H1 (cell line): Measurements from ENCODE around the gene HIBCH. TPM values are rescaled to one million over a fixed set of nuclear protein-coding genes. Genes with fewer than 3 reads are reported as not detected.
A peak's percentile ranks its signal among the peaks of the same experiment; 100 is the strongest.

Experiments
- CTCF ChIA-PET: fragments of 300-600 bp; sonication (Branson Sonifier 250); formaldehyde crosslinking; loops from one replicate; lab custom pipeline; 2021; ENCODE audit not compliant: partially characterized antibody; lab: Charles Lee
- POLR2A ChIA-PET: fragments of 300-600 bp; sonication (Branson Sonifier 250); formaldehyde crosslinking; loops from one replicate; lab custom pipeline; 2021; ENCODE audit warnings: inconsistent platforms; ENCODE audit not compliant: partially characterized antibody; lab: Charles Lee
- DNase-seq, 2 experiments: peaks; one replicate each; pipeline versions ENCODE4 v3.0.0 to v3.0.0-alpha.2; 2010 to 2022; ENCODE audit warnings: low spot score in 2 of 2, low read depth in 1 of 2, mixed read lengths in 1 of 2
- FAIRE-seq: peaks from 2 replicates; lab custom pipeline; 2011; peaks lifted over from hg19 to GRCh38; lab: Jason Lieb, UNC
- H2AFZ ChIP-seq: 2 replicates; pipeline ENCODE4 v1.8.1; 2012; ENCODE audit warnings: low read length, inconsistent platforms
- H2AK5ac ChIP-seq: 2 replicates; pipeline ENCODE4 v1.6.1; 2013; ENCODE audit warnings: low read depth, low read length
- H2BK120ac ChIP-seq: replicated peaks from 2 replicates; pipeline ENCODE3; 2013; ENCODE audit warnings: low read depth, low read length, inconsistent platforms
- H2BK12ac ChIP-seq: 2 replicates; pipeline ENCODE4 v1.6.1; 2013; ENCODE audit warnings: low read depth, low read length
- H2BK15ac ChIP-seq: 2 replicates; pipeline ENCODE4 v1.6.1; 2013; ENCODE audit warnings: low read length
- H2BK20ac ChIP-seq: 2 replicates; pipeline ENCODE4 v1.6.1; 2013; ENCODE audit warnings: low read length
- H2BK5ac ChIP-seq: 2 replicates; pipeline ENCODE4 v1.6.1; 2013; ENCODE audit warnings: low read depth, low read length
- H3K14ac ChIP-seq: 2 replicates; pipeline ENCODE4 v1.6.1; 2013; ENCODE audit warnings: inconsistent platforms; ENCODE audit not compliant: insufficient read length
- H3K18ac ChIP-seq: 2 replicates; pipeline ENCODE4 v1.6.1; 2013; ENCODE audit warnings: low read length; ENCODE audit errors: extremely low read depth
- H3K23ac ChIP-seq: 2 replicates; pipeline ENCODE4 v1.6.1; 2013; ENCODE audit warnings: inconsistent platforms; ENCODE audit not compliant: insufficient read length
- H3K23me2 ChIP-seq: 2 replicates; pipeline ENCODE4 v1.6.1; 2013; ENCODE audit warnings: low read depth, low read length
- H3K27ac ChIP-seq: 2 replicates; pipeline ENCODE4 v1.6.1; 2011; ENCODE audit warnings: low read depth, low read length, inconsistent platforms
- H3K27me3 ChIP-seq, 4 experiments: replicated peaks in 1 of 4; 1 replicate in 1 of 4; 2 replicates in 3 of 4; pipeline versions ENCODE4 v1.6.1 to v1.8.1; 2011 to 2013; ENCODE audit warnings: low read length in 3 of 4, mild to moderate bottlenecking in 3 of 4, inconsistent platforms in 2 of 4, mixed read lengths in 2 of 4, moderate library complexity in 1 of 4; ENCODE audit not compliant: control insufficient read depth in 3 of 4, insufficient read depth in 3 of 4; ENCODE audit errors: extremely low read depth in 1 of 4
- H3K36me3 ChIP-seq, 4 experiments: 2 replicates each; pipeline versions ENCODE4 v1.6.1 to v1.8.1; 2011 to 2013; ENCODE audit warnings: mild to moderate bottlenecking in 4 of 4, low read length in 3 of 4, moderate library complexity in 2 of 4, control low read depth in 1 of 4, inconsistent platforms in 1 of 4; ENCODE audit not compliant: insufficient read depth in 4 of 4, control insufficient read depth in 2 of 4
- H3K4ac ChIP-seq: replicated peaks from 2 replicates; pipeline ENCODE3; 2013; ENCODE audit warnings: low read length, low read depth, mixed read lengths, inconsistent platforms; ENCODE audit not compliant: insufficient read length
- H3K4me1 ChIP-seq, 4 experiments: replicated peaks in 1 of 4; 1 replicate in 1 of 4; 2 replicates in 3 of 4; pipeline versions ENCODE4 v1.6.1 to v1.8.1; 2011 to 2013; ENCODE audit warnings: low read length in 3 of 4, inconsistent platforms in 2 of 4, mixed read lengths in 1 of 4; ENCODE audit not compliant: insufficient read depth in 4 of 4, control insufficient read depth in 3 of 4
- H3K4me2 ChIP-seq, 2 experiments: 2 replicates each; pipeline versions ENCODE4 v1.6.1 to v1.8.1; 2011 to 2013; ENCODE audit warnings: low read depth in 2 of 2, low read length in 2 of 2, control low read depth in 1 of 2, inconsistent platforms in 1 of 2, mild to moderate bottlenecking in 1 of 2; ENCODE audit not compliant: insufficient read depth in 1 of 2
- H3K4me3 ChIP-seq, 4 experiments: fragments of 200-600, 300-600 bp in 1 of 4; sonication (generic), shearing (Covaris generic), sonication (Bioruptor Twin) in 1 of 4; 2 replicates each; pipeline versions ENCODE4 v1.5.1 to v1.8.1; 2011 to 2016; ENCODE audit warnings: low read length in 4 of 4, low read depth in 3 of 4, control low read depth in 2 of 4, inconsistent platforms in 2 of 4, mild to moderate bottlenecking in 2 of 4, mixed read lengths in 1 of 4, moderate library complexity in 1 of 4; ENCODE audit not compliant: insufficient read depth in 2 of 4; ENCODE audit errors: extremely low read depth in 1 of 4
- H3K56ac ChIP-seq: replicated peaks from 2 replicates; pipeline ENCODE3; 2013; ENCODE audit warnings: low read depth, mild to moderate bottlenecking, mixed read lengths, low read length, inconsistent platforms; ENCODE audit not compliant: insufficient read length
- H3K79me1 ChIP-seq: 2 replicates; pipeline ENCODE4 v1.6.1; 2013; ENCODE audit warnings: low read depth, low read length, control low read depth
- H3K79me2 ChIP-seq, 2 experiments: 2 replicates each; pipeline versions ENCODE4 v1.6.1 to v1.8.1; 2012 to 2013; ENCODE audit warnings: low read length in 2 of 2, mild to moderate bottlenecking in 2 of 2, inconsistent platforms in 1 of 2; ENCODE audit not compliant: insufficient read depth in 2 of 2, control insufficient read depth in 1 of 2
- H3K9ac ChIP-seq, 4 experiments: replicated peaks in 1 of 4; 1 replicate in 1 of 4; 2 replicates in 3 of 4; pipeline versions ENCODE4 v1.6.1 to v1.8.1; 2011 to 2013; ENCODE audit warnings: low read depth in 3 of 4, low read length in 3 of 4, control low read depth in 2 of 4, mild to moderate bottlenecking in 2 of 4, moderate library complexity in 2 of 4, inconsistent platforms in 1 of 4; ENCODE audit errors: extremely low read depth in 1 of 4
- H3K9me3 ChIP-seq, 2 experiments: 2 replicates each; pipeline versions ENCODE4 v1.6.1 to v1.8.1; 2012 to 2013; ENCODE audit warnings: mild to moderate bottlenecking in 2 of 2, moderate library complexity in 2 of 2, control low read depth in 1 of 2, inconsistent platforms in 1 of 2, low read depth in 1 of 2, low read length in 1 of 2, mixed read lengths in 1 of 2; ENCODE audit not compliant: insufficient read depth in 2 of 2
- H4K20me1 ChIP-seq, 2 experiments: replicated peaks in 1 of 2; 2 replicates each; pipeline versions ENCODE3 to v1.8.1; 2011 to 2013; ENCODE audit warnings: inconsistent platforms in 2 of 2, low read length in 2 of 2, mild to moderate bottlenecking in 1 of 2; ENCODE audit not compliant: insufficient read depth in 2 of 2, control insufficient read depth in 1 of 2
- H4K5ac ChIP-seq: 2 replicates; pipeline ENCODE4 v1.6.1; 2013; ENCODE audit warnings: low read length, low read depth, mixed read lengths, inconsistent platforms; ENCODE audit not compliant: insufficient read length
- H4K8ac ChIP-seq: 2 replicates; pipeline ENCODE4 v1.8.0; 2013; ENCODE audit warnings: mild to moderate bottlenecking, moderate library complexity, low read length, inconsistent platforms; ENCODE audit not compliant: insufficient read depth; ENCODE audit errors: extremely low read depth
- H4K91ac ChIP-seq: replicated peaks from 2 replicates; pipeline ENCODE3; 2013; ENCODE audit warnings: low read length, mixed read lengths, inconsistent platforms; ENCODE audit not compliant: insufficient read length
- ASH2L ChIP-seq: fragments of 200-600, 300-600 bp; sonication (generic); IDR thresholded peaks from one replicate; pipeline ENCODE4 v1.7.1; 2017; ENCODE audit warnings: low read length
- RAD21 ChIP-seq, 2 experiments: IDR thresholded peaks in 1 of 2; conservative IDR thresholded peaks in 1 of 2; 2 replicates each; pipeline ENCODE4 v1.6.1; 2011; ENCODE audit warnings: low read depth in 2 of 2, low read length in 2 of 2, improper control_type of control experiment in 1 of 2, inconsistent platforms in 1 of 2, mild to moderate bottlenecking in 1 of 2, moderate library complexity in 1 of 2
- WGBS, 2 experiments: shearing (Covaris generic) in 1 of 2; methylation state at CpG; one replicate each; pipeline versions ENCODE4 v1.1.6 to v1.1.7; 2013 to 2015; ENCODE audit warnings: low lambda C conversion rate in 2 of 2, mixed read lengths in 2 of 2, inconsistent platforms in 1 of 2, low coverage in 1 of 2, missing lambda C conversion rate in 1 of 2; ENCODE audit not compliant: insufficient replicate concordance in 2 of 2, insufficient coverage in 1 of 2, insufficient read length in 1 of 2; ENCODE audit errors: extremely low coverage in 1 of 2, missing lambda C conversion rate in 1 of 2; 5-methylcytosine and 5-hydroxymethylcytosine counted together
- polyA plus RNA-seq, 7 experiments: library from polyadenylated mRNA; depleted of rRNA in 3 of 7; stranded (reverse) in 5 of 7; unstranded in 2 of 7; fragments of >200 nt in 5 of 7; fragments of 200-250 nt in 2 of 7; gene quantifications; 1 replicate in 5 of 7; 2 replicates in 1 of 7; 4 replicates in 1 of 7; pipeline versions ENCODE4 v1.2.1 to v1.2.3, GENCODE V29; 2011 to 2013; ENCODE audit warnings: missing spikeins in 2 of 7, mixed read lengths in 2 of 7
- total RNA-seq: library from RNA; stranded (reverse); fragmentation: NEBNext Ultra II Directional; extraction: Animal tissue kit (Norgen Biotek cat#: 25700); gene quantifications from 2 replicates; pipeline ENCODE4 v1.2.1, GENCODE V29; 2021

Gene HIBCH
- total and polyA plus RNA-seq, 2 of the 8 experiments (the other 6 are each of a cell fraction or from before 2014, with no cell fraction given): 7.5 to 31.8 TPM

DNA sequence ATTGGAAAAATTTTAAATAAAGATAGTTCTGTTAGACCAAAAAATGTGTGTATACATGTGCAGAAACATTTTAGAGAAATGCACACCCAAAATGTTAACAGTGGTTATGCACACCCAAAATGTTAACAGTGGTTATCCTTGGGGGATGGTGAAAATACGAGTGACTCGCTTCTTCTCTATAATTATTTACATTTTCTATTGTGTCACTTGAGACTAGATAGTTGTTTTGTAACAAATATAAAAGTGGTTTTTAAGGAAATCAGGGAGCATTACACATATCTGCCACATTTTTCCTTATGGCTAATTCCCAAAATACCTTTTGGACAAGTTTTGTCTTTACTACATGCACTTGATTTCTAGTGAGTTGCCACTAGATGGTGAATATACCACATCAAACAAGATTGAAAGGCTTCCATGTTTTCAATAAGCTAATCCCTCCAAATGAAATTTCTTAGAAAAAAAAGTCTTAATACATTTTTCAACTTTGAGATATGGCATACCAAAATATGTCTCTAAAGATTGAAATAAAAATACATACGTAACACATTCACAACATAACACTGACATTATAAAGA, 9.0 kb upstream of the HIBCH start:
- no peak overlapping the region for H3K14ac ChIP-seq
- no peak overlapping the region for H3K9ac ChIP-seq
- H3K4me3 ChIP-seq: no peak overlapping the region
- H4K20me1 ChIP-seq: no peaks in the 10 kb centered on the region
- FAIRE-seq: no peak
- H4K5ac ChIP-seq: no peak overlapping the region
- H3K23ac ChIP-seq: no peak overlapping the region
- no peaks in the 10 kb centered on the region for H3K36me3 ChIP-seq
- TF ChIP-seq ASH2L (no peak), RAD21 (IDR thresholded peaks at IDR 0.05 in 1 of 2, conservative IDR thresholded peaks at IDR 0.05 in 1 of 2; ENCODE audit: low read depth in 2 of 2, low read length in 2 of 2) (peak in 1 of 2 experiments; percentile 19; a peak in 3 of 4 replicates)
- TF ChIP-seq, all 59 proteins: peak for 1
- Histone ChIP-seq H3K18ac (no peak overlapping the region), H3K27me3 (no peaks in the 10 kb centered on the region), H4K8ac (no peak overlapping the region), H2BK5ac (no peak overlapping the region), H3K4me1 (no peaks in the 10 kb centered on the region), H3K4ac (no peak overlapping the region), H2AK5ac (no peak overlapping the region), H2BK12ac (no peak overlapping the region), H3K27ac (no peak overlapping the region), H2BK15ac (no peak overlapping the region), H2BK20ac (no peak overlapping the region), H3K56ac (no peak overlapping the region), H2BK120ac (no peak overlapping the region), H4K91ac (no peak overlapping the region), H3K79me2 (no peaks in the 10 kb centered on the region), H3K4me2 (no peak overlapping the region), H3K23me2 (no peaks in the 10 kb centered on the region), H3K9me3 (no peaks in the 10 kb centered on the region), H2AFZ (no peak overlapping the region), H3K79me1 (no peaks in the 10 kb centered on the region)
- ChIA-PET POLR2A (no interaction called here), CTCF (interaction anchor here (0.6 to 1.5 kb wide), 3 partner anchors 9 to 548 kb away, joined by 3 to 4 read pairs (median 4); partner anchors contain the start of gene HIBCH)
- DNase-seq: no peak
- 93% methylated on average over 3 of the region's 3 CpGs; no CpG with 5 or more reads in 1 of the 2 experiments for WGBS, 2 experiments
